GM08714 (cell line): Measurements from ENCODE around the gene VAV2.

Source experiments
- H3K4me3 ChIP-seq: fragments of 200-500 bp; sonication (Bioruptor generic); 2 replicates; pipeline ENCODE4 v1.5.1; 2014; ENCODE audit warnings: mild to moderate bottlenecking, low read length, inconsistent platforms
- ZNF274 ChIP-seq: IDR thresholded peaks from 2 replicates; pipeline ENCODE4 v1.6.1; 2012; ENCODE audit warnings: mild to moderate bottlenecking, low read depth, low read length

VAV2 gene

DNA sequence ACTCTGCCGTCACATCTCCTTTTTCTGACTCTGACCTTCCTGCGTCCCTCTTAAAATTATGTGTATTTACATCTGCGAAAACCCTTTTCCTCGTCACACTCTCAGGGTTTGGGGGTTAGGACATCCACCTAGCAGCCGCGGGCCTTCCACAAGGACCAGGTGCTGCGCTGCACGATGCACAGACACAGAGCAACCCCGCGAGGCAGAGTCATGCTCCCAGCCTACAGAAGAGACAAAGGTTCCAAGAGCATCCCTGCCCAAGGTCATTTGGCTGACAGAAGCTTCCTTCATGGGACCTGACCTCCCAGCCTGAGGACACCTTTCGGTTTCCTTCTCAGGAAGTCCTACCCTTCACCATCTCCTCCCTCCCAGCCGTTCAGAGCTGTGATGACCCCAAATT lies 135.3 kb downstream of the VAV2 start:
- TF ChIP-seq ZNF274, result no peak

DNA sequence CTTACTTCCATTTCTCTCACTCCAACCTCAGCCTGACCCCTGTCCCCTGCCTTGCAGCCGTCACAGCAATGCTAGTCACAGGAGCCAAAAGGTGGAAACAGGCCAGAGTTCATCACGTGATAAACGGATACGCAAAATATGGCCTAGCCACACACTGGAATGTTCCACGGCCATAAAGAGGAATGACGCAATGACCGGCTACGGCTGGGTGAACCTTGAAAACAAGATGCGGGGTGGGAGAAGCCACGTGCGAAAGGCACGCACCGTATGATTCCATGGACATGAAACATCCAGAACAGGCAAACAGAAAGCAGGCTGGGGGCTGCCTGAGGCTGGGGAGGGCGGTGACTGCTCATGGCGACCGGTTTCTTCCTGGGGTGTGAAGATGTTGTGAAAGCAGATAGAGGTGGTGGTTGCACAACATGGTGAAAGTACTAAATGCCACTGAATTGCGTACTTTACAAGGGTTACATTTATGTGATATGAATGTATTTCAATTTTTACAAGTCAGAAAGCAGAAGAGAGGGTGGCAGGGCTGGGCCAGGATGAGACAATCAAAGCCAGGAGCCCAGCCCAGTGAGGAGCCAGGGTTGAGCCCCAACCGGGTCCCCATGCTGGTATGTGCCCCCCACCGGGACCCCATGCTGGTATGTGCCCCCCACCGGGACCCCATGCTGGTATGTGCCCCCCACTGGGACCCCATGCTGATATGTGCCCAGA lies 136.2 kb downstream of the VAV2 start:
- TF ChIP-seq ZNF274, result no peak
- H3K4me3 ChIP-seq, result no peak overlapping the region

More for the DNA sequence above, 135.3 kb downstream of the VAV2 start:
- H3K4me3 ChIP-seq, result no peak overlapping the region

DNA sequence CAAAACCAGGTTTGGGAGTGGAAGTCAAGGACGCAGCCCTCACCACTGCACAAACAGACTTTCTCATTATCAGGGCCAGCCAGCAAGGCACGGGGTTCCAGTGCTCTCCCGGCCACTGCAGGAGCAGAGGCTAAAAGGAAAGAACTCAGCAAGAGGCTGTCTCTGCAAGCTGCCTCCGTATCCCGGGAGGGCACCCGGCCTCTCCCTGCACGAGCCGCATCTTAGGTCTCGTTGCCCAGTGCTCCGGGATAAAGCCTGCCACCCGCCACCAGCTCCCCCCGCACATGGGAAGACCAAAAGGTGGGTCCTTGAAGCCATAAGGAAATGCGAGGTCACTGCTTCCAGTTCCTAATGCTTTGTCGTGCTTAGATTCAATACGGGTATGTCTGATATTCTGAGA lies 136.8 kb downstream of the VAV2 start:
- no peak overlapping the region for H3K4me3 ChIP-seq
- no peak for TF ChIP-seq ZNF274

DNA sequence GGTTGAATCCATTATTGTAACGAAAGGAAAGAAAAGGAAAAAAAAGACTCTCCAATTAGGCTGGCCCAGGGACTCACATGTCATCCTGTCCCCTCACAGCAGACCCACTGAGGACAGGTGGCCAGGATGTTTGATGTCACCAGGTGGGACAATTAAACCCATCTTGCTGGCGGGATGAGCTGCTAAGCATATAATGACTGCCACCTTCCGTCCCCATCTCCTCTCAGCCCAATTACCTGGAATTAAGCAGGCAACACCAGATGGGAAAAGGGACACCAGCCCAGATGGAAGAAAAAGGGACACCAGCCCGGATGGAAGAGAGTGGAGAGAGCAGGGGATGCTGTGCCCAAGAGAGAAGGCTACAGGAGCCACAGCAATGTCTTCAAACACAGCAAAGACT lies 137.4 kb downstream of the VAV2 start:
- no peak overlapping the region for H3K4me3 ChIP-seq
- no peak for TF ChIP-seq ZNF274

DNA sequence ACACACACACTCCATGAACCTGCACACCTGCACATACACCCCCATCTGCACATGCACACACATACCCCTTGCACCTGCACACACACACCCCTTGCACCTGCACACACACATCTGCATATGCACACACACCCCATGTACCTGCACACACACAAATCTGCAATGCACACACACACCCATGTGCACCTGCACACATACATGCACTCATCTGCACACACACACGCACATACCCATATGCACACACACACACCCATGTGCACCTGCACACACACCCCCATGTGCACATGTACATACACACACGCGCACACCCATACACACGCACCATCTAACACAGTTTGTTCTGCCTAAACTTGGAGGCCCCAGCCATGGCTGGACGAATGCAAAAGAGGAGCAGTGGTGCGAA lies 138.1 kb downstream of the VAV2 start:
- H3K4me3 ChIP-seq, result no peak overlapping the region
- no peak for TF ChIP-seq ZNF274

DNA sequence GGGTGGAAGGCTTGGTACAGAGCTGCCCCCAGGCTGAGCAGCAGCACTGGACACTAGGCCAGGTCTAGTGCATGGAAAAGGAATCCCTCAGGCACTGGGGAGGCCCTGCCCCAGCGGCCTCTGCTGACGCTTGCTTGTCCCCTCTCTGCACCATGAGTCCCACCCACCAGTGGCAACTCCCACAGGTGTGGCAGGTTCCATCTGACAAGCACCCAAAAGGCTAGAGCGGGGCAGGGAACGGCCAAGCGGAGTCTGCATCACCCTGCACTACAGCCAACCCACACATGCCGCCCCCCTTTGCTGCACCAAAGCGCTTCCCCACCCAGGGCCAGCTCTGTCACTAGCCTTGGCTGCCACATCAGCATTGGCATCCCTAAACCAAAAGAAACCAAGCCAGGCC lies 138.8 kb downstream of the VAV2 start:
- no peak for TF ChIP-seq ZNF274
- no peak overlapping the region for H3K4me3 ChIP-seq

DNA sequence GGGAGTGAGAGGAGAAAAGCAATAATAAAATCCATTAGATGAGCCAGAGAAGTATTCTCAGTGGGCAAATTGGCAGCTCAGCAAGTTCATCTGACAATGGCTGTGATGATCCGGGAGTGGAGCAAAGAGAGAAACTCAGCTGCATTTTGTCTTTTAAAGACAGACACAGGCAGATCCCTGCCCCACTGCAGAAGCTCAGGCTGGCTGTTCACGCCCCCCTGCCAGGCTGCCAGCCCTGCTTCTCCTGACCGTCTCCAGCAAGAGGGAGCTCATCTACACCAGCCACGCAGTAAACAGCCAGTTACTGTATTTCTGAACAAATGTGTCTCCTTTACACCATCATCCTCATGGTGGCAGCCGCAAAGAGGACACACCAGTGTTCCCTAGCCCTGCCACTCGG lies 139.7 kb downstream of the VAV2 start:
- TF ChIP-seq ZNF274, result no peak

DNA sequence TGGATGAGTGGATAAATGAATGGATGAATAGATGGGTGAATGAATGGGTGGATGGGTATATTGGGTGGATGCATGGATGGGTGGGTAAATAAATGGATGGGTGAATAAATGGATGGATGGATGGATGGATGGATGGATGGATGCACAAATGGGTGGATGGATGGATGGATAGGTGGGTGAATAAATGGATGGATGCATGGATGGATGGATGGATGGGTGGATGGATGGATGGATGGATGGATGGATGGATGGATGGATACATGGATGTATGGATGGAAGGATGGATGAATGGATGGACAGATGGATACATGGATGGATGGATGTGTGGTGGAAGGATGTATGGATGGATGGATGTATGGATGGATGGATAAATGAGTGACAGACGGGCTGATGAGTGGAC lies 140.4 kb downstream of the VAV2 start:
- TF ChIP-seq ZNF274, result no peak
- no peak overlapping the region for H3K4me3 ChIP-seq

More for the DNA sequence above, 139.7 kb downstream of the VAV2 start:
- no peak overlapping the region for H3K4me3 ChIP-seq

DNA sequence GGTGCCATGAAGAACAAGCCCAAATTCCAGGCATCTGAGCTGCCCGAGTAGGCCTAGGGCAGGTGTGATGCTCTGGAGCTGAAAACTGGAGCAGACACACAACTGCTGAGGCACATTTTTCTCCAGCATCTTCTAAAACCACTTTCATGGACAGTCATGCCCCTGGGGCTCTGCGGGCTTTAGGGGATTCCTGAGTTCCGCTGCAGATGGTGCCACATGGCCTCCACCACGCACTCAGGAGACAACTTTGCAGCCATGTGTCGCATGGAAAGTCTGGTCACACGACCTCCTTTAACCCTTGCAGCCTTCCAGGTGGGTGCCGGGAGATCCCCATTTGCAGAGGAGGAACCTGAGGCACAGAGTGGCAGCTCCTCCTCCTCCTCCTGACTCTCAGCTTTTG lies 141.2 kb downstream of the VAV2 start:
- no peak for TF ChIP-seq ZNF274
- H3K4me3 ChIP-seq, result no peak overlapping the region

DNA sequence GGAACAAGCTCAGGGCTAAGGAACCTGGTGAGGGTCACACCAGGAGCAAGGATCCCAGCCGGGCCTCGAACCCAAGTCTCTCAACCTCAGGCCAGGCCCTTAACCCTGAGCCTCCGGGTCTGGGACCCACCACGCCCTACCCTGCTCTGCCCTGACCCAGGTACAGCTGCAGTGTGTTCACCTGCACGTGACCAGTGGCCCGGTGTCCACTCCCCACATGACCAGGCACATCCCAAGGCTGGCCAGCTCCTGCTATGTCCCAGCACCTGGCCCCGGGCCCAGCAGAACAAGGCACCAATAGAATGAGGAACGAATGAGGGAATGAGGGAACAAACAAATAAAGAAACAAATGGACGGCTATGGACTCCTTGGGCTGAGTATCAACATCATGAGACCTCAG lies 142.0 kb downstream of the VAV2 start:
- TF ChIP-seq ZNF274, result no peak
- H3K4me3 ChIP-seq, result no peak overlapping the region

DNA sequence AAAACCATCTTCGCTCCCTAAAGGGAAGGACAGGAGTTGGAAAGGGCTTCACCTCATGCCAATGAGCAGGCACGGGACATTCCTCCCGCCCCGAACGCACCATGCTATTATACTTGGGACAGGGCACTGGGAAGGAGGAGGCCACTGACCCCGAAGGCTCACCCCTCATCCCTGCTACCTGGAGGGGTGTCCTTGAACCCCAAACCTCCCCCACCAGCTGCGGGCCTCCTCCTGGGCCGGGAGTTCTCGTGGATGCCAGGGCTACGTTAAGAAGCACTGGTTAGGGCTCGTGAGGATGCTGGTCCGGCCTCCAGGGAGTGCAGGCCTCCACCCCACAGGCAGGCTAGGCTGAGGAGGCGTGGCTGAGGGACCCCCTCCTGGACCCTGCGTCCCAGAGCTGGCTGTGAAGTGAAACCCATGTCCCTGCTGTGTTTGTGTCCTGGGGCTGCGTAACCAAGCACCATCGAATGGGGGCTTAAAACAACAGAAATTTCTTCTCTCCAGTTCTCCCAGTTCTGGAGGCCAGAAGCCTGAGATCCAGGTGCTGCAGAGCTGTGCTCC lies 142.9 kb downstream of the VAV2 start:
- no peak overlapping the region for H3K4me3 ChIP-seq
- no peak for TF ChIP-seq ZNF274

DNA sequence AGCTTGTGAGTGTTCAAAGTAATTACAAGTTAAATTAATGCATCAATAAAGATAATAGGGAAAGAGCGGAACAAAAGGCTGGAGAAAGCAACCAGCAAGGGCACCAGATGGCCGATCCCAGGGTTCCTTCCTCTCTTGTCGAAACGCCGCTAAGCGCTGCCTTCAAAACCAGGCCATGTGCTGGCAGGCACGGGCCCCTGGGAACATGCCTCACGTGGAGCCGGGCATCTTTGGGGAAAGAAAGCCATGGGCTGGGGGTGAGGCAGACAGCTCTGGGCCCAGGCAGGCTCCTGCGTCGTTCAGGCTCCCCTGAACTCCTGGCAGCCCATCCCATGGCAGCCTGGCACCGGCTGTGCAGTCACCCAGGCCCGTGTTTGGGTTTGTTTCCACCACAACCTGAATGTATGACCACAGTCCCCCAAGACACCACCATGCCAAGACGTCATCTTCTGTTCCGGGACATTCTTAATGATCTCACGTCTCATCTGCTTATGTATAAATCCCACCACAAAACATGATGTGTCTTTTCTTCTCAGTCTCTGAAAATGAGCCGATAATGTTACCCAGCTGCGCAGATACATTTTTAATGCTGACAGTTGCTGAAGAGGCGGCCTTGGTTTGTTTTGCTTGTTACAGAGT lies 143.5 kb downstream of the VAV2 start:
- TF ChIP-seq ZNF274, result no peak
- no peak overlapping the region for H3K4me3 ChIP-seq

DNA sequence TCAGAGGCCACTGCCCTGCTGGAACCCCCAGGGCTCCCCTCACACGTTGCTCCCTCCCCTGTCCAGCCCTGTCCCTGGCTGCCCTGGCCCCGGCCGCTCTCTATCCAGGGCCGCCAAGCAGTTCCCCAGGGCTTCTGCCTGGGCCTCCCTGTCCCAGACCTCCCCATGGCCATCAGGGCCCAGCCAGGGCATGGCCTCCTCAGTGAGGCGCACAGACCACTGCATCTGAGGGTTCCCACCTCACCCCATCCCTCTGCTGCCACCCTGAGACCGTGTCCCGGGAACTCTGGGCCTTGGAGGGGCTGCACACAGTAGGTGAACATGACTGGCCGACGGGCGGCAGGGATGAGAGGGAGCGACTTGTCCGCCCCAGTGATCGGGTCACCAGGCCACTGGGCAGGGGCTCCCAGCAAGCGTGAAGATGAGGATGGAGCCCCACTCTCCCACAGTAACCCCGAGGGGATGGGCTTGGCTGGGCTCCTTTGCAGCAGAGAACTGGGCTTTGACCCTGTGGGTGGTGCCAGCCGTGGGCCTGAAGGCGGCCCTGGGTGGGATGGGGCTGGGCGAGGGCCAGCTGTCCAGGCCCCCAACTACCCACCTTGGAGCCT lies 145.5 kb downstream of the VAV2 start:
- no peak for TF ChIP-seq ZNF274
- H3K4me3 ChIP-seq, result no peak overlapping the region

DNA sequence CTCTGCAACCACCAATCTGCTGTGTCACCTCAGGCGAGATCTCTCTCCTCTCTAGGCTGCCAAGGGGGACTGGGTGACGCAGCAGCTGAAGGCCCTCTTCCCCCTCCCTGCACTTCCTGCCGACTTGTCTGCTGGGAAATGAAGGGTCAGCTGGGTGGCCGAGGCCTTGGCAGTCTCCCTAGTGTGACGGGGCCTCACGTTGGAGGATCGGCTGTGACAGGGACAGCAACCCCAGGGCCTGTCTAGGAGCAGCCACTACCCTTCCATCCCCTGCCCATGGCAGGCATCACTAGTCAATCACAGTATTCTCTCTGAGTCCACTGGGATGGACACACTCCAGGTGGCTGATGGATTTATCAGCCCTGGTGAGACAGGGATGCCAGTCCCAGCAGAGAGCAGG lies 146.7 kb downstream of the VAV2 start:
- TF ChIP-seq ZNF274, result no peak
- no peak overlapping the region for H3K4me3 ChIP-seq

DNA sequence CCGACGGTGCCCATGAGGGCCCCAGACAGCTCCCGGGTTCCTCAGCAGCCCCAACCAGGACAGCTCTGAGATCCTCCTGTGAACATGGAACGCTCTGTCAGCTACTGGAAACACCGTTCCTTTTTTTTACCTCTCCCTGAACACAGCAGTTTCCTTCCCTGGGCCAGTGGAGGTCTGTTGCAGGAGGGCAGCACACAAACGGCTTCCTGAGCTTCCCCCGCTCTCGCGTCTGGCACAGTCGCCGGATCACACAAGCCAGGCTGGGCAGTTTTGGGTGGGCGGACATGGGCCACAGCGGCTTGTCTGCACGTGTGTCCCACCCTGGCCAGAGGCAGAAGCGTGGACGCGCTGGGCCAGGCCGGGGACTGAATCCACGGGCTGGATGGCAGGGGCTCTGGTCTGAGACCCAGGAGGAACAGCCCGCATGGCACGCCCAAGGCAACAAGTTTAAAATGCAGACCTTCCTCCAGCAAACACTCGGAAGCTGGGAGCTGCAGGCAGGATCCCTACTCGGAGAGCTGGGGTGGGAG lies 147.2 kb downstream of the VAV2 start:
- no peak for TF ChIP-seq ZNF274
- no peak overlapping the region for H3K4me3 ChIP-seq
